Activated naive CD4-positive, alpha-beta T cell treated with anti-CD3 and anti-CD28 coated beads, Interleukin-2, amount 10 ng/mL, durations not matched to agents 7 days and 5 days (primary cell): ENCODE results near the gene IDH2.

Source experiments
- CTCF ChIA-PET: fragments of 350-600 bp; sonication (Branson Sonifier 250); formaldehyde crosslinking; loops from one replicate; lab custom pipeline; 2021; ENCODE audit warnings: antibody characterized with exemption; lab: Charles Lee
- DNase-seq: peaks from one replicate; pipeline ENCODE4 v3.0.0-alpha.2; 2020
- H3K27ac Mint-ChIP-seq: one replicate; pipeline ENCODE4 v1.8.0; 2021; ENCODE audit warnings: mild to moderate bottlenecking, moderate library complexity, mixed read lengths
- H3K27me3 Mint-ChIP-seq: one replicate; pipeline ENCODE4 v1.8.0; 2021; ENCODE audit warnings: mild to moderate bottlenecking, mixed read lengths
- H3K36me3 Mint-ChIP-seq: one replicate; pipeline ENCODE4 v1.8.0; 2021; ENCODE audit warnings: mixed read lengths
- H3K4me1 Mint-ChIP-seq: one replicate; pipeline ENCODE4 v1.8.0; 2021; ENCODE audit warnings: mixed read lengths
- H3K4me3 Mint-ChIP-seq: one replicate; pipeline ENCODE4 v1.8.0; 2021; ENCODE audit warnings: mild to moderate bottlenecking, moderate library complexity, mixed read lengths
- H3K9me3 Mint-ChIP-seq: one replicate; pipeline ENCODE4 v1.8.0; 2021; ENCODE audit warnings: mixed read lengths

Gene IDH2

GRCh38 chr15:90035095-90035839 is 67.0 kb downstream of the IDH2 start:
- Mint-ChIP-seq H3K4me3 (no peak overlapping the region), H3K4me1 (peaks cover 77% of the 10 kb centered on the region), H3K27ac (peak overlapping the region; percentile 88), H3K27me3 (no peaks in the 10 kb centered on the region), H3K36me3 (peaks cover 11% of the 10 kb centered on the region), H3K9me3 (no peaks in the 10 kb centered on the region)
- DNase-seq: no peak
- CTCF ChIA-PET: interaction anchor here (5.3 kb wide), 1 partner anchor 36 kb away, joined by 17 read pairs; no protein-coding TSS in a partner anchor

GRCh38 chr15:90033448-90033847 is 68.8 kb downstream of the IDH2 start:
- H3K9me3 Mint-ChIP-seq: peaks cover 3% of the 10 kb centered on the region
- no peak overlapping the region for H3K4me3 Mint-ChIP-seq
- peak overlapping the region; percentile 88 for H3K27ac Mint-ChIP-seq
- H3K4me1 Mint-ChIP-seq: peaks cover 75% of the 10 kb centered on the region
- DNase-seq: no peak
- CTCF ChIA-PET: interaction anchor here (1.0 to 5.3 kb wide), 3 partner anchors 37 to 378 kb away, joined by 3 to 17 read pairs (median 4); partner anchors contain the start of gene KIF7
- H3K27me3 Mint-ChIP-seq: no peaks in the 10 kb centered on the region
- H3K36me3 Mint-ChIP-seq: peaks cover 12% of the 10 kb centered on the region
